Left ventricle myocardium superior (tissue), 1 donor: ENCODE data around the gene M1AP. TPM values are rescaled to one million over a fixed set of nuclear protein-coding genes. Genes with fewer than 3 reads are reported as not detected.

Experiments used
- ATAC-seq: fragments of 200-7000 bp; cut with Tn5 transposase; one replicate; pipeline ENCODE4 v1.9.1; 2020; ENCODE audit warnings: mild to moderate bottlenecking, moderate library complexity
- DNase-seq: peaks from one replicate; pipeline ENCODE4 v3.0.0-alpha.2; 2020
- intact Hi-C: fragments of 100-400 bp; cut with micrococcal nuclease; formaldehyde crosslinking; loops from one replicate; pipeline ENCODE4 v1.11.0; 2022
- total RNA-seq: library from RNA; stranded (reverse); fragmentation: NEBNext Ultra II Directional; extraction: Animal tissue kit (Norgen Biotek cat#: 25700); gene quantifications from one replicate; pipeline ENCODE4 v1.2.1, GENCODE V29; 2021
- donor health status: DM: no; HTN: yes; CAD: no; lungs with severe emphysema.

M1AP gene
- total RNA-seq, 1 donor from 2014 or later = not detected

- DNase-seq (no peak), ATAC-seq (no peak)
- intact Hi-C loops = no loop called here
Observed at GRCh38 chr2:74514368-74515270, 133.5 kb downstream of the M1AP start, which contains the start of gene TLX2. Gene TLX2 (plus strand): TSS chr2:74514450. CDS start chr2:74514807, 357 bp downstream.

- intact Hi-C loops = no loop called here
- no peak for DNase-seq
- no peak for ATAC-seq
Observed at GRCh38 chr2:74513605-74514367, 134.3 kb downstream of the M1AP start.

GRCh38 chr2:74512744-74513604 lies 135.2 kb downstream of the M1AP start:
- DNase-seq (no peak), ATAC-seq (no peak)
- intact Hi-C loops = no loop called here

GRCh38 chr2:74511104-74511989 lies 136.8 kb downstream of the M1AP start:
- DNase-seq = no peak
- intact Hi-C loops = no loop called here
- ATAC-seq = no peak

GRCh38 chr2:74510272-74510671 lies 137.9 kb downstream of the M1AP start:
- intact Hi-C loops = no loop called here
- ATAC-seq (no peak), DNase-seq (no peak)

- ATAC-seq = peak; percentile 5
- intact Hi-C loops = no loop called here
- no peak for DNase-seq
Observed at GRCh38 chr2:74507926-74508520, 140.1 kb downstream of the M1AP start.

Other genes starting within 250 kb of the M1AP start
- 0.79 TPM for gene C2orf81, start 226.7 kb downstream of the M1AP start, total RNA-seq
- gene WDR54, start 226.6 kb downstream of the M1AP start, total RNA-seq = 4.4 TPM
- 21.4 TPM for gene RTKN, start 206.4 kb downstream of the M1AP start, total RNA-seq
- gene INO80B, start 193.2 kb downstream of the M1AP start, total RNA-seq = 16.4 TPM
- gene WBP1, start 189.9 kb downstream of the M1AP start, total RNA-seq = 48.0 TPM
- 20.6 TPM for gene MOGS, start 182.9 kb downstream of the M1AP start, total RNA-seq
- 163 TPM for gene MRPL53, start 175.7 kb downstream of the M1AP start, total RNA-seq
- 6.6 TPM for gene CCDC142, start 165.3 kb downstream of the M1AP start, total RNA-seq
- 9.4 TPM for gene TTC31, start 165.2 kb downstream of the M1AP start, total RNA-seq
- 0.52 TPM for gene LBX2, start 148.7 kb downstream of the M1AP start, total RNA-seq
- 26.8 TPM for gene PCGF1, start 140.6 kb downstream of the M1AP start, total RNA-seq
- gene TLX2, start 133.9 kb downstream of the M1AP start, total RNA-seq = not detected
- not detected for gene DQX1, start 122.1 kb downstream of the M1AP start, total RNA-seq
- 54.2 TPM for gene AUP1, start 118.6 kb downstream of the M1AP start, total RNA-seq
- 28.5 TPM for gene HTRA2, start 118.4 kb downstream of the M1AP start, total RNA-seq
- gene LOXL3, start 94.4 kb downstream of the M1AP start, total RNA-seq = 2.6 TPM
- gene DOK1, start 93.6 kb downstream of the M1AP start, total RNA-seq = 4.4 TPM
- gene SEMA4F, start 5.9 kb upstream of the M1AP start, total RNA-seq = 3.4 TPM
- 3.8 TPM for gene HK2, start 185.8 kb upstream of the M1AP start, total RNA-seq